Effector CD8-positive, alpha-beta T cell (primary cell): ENCODE data around the gene SGK2.

Experiments used
- DNase-seq: peaks from one replicate; lab custom pipeline; 2025; lab: John Stamatoyannopoulos, UW

Gene SGK2

DNA sequence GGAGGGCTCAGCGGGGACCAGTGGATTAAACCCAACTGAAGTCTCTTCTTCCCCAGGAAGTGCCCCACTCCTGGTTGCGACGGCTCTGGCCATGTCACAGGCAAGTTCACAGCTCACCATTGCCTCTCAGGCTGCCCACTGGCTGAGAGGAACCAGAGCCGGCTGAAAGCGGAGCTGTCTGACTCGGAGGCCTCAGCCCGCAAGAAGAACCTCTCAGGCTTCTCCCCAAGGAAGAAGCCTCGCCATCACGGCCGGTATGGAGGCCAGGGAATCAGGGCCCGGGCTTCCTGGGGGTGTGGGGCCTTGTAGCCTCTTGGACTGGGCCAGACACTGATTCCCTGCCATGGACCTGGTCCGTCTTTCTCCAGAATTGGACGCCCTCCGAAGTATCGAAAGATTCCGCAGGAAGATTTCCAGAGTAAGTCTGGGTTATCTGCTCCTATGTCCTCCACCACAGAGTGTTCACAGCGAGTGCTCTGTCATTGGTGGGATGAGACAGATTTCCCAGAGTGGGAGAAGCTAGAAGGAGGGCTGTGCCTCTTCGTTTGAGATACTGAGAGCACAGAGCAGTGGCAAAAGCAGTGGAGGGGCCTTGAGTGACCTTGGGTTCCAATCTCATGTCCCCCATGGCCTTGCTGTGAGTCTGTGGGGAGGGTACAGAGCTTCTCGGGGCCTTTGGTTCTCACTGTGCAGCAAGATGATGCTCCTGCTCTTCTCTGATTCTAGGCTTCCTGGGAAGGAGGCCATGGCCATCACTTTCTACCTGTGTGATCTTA, 22.6 kb upstream of the SGK2 start:
- no peak for DNase-seq

DNA sequence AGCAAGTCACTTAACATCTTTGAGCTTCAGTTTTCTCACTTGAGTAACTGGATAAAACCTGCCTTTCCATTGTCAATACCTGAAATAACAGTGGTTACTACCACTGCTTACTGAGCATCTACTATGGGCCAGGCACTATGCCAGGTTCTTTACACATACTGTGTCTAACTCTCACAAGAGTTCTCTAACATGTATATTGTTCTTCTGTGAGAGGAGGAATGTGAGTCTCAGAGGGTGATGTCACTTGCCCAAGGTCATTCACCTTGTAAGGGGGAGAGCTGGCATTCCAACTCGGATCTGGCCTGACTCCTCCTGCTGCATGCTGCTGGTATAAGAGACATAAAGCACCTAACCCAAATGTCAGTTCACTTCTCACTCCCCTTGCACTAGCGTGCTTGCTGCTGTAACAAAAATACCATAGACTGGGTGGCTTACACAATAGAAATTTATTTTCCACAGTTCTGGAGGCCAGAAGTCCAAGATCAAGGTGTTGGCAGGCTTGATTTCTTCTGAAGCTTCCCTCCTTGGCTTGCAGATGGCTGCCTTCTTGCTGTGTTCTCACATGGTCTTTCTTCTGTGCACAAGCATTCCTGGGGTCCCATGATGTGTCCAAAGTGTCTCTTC, 21.9 kb upstream of the SGK2 start:
- no peak for DNase-seq

DNA sequence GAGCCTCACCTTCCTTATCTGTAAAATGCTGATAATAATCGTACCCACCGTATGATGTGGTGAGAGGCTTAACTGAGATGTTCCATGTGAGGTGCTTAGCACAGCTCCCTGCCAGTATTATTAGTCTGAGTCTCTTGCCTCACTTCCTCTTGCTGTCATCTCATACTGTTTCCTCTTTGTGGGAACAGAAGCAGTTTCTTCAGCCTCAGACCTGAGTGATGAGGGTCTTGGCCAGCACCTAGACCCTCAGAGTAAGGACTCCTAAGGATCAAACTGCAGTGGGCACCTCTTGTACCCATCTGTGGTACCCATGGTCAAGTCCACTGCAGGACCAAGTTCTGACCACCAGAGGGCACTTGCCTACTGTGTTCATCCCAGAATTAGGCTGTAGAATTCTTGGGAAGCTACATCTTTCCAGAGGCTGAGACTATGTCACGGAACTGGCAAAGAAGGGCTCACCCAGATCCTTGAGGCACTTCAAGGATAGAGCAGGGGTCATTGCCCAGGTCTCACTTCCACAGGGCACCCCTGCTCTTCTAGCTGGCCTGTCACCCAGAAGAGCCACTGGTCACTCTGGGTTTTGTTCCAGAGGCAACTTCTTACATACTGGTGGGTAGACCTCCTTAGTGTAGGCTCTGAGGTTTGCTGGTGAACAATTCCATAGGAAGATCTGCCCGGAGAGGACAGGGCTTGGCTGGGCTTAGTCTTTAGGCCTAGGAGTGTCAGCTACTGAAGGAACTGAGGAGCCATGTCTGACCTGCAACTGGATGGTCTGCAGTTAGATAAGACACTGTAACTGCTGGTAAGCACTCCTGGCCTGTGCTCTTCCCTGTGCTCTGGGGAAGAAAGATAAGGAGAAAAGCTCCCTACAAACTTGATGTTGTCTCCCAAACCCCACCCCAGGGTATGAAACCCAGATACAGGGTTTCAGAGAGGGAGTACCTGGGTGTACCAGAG, 20.6 kb upstream of the SGK2 start:
- DNase-seq: peak; percentile 8

DNA sequence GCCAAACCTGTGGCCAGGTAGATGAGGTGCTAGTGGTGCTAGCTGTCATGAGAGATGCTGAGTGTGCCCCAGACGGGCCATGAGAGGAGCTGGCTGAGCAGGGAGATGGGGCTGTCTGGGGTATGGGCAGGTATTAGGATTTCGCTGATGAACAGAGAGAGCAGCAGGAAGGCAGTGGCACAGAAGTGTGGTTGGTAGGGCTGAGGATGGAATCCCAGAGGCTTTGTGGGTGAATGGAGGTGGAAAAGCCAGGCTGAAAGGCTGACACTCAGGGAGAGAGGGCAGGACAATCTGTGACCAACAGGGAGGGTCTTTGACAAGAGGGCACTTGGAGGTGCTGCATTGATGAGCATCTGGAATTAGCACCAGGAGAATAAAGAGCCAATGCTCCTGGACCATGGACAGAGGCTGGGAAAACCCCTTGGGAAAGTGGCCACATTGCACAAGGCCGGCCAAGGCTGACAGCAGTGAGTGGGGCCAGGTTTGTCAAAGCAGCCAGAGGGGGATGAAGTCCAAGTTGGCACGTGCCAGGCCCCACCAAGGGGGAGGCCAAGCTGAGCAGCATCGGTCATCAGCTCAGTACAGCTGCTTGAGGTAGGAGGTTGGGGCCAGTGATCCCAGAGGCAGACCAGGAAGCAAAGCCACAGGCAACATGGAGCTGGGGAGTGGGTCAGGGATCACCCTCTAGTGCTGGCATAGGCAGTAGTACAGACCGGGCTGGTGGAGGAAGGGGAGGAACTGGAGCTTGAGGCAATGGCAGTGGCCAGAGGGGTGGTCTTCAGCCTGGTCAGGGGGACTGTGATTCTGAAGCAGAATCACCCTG, 19.7 kb upstream of the SGK2 start:
- no peak for DNase-seq

DNA sequence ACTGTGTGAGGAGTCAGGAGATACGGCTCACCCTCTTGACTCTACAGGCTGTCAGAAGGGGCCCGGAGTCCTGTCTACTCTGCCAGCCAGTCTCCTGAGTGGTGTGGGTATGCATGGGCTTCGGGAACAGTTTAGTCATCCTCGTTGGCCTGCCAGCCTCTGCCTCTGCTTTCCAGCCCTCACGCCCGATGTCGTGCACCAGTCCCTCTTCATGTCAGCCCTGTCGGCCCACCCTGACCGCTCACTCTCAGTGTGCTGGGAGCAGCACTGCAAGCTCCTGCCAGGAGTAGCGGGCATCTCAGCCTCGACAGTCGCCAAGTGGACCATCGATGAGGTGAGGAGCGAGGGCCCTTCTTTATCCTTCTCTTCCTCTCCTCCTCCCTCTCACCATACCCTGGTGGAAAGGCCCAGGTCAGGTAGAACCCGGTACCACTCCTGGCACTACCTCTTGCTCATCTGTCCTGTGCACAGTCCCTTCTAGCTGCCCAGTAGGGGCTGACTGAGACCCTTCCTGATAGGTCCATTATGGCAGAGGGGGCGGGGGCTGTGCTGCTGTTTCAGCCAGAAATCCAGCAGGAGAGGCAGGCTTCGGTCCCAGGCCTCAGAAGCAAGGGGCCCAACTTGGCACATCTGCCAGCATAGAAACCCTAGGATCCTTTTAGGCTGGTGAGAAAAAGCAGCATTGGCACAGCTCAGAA, 18.7 kb upstream of the SGK2 start:
- DNase-seq: no peak

DNA sequence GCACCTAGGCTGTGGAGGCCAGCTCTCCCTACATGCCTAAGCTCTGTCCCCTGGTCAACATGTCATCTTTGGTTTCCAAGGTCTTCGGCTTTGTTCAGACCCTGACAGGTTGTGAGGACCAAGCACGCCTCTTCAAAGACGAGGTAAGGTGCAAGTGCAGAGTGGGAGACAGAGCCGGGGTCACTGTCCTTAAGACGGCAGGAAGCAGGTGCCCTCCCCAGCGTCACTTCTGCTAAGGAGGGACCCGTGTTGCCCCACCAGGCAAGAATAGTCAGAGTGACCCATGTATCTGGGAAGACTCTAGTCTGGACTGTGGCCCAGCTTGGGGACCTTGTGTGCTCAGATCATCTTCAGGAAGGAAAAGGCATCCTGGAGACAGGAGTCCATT, 18.2 kb upstream of the SGK2 start:
- DNase-seq: no peak

DNA sequence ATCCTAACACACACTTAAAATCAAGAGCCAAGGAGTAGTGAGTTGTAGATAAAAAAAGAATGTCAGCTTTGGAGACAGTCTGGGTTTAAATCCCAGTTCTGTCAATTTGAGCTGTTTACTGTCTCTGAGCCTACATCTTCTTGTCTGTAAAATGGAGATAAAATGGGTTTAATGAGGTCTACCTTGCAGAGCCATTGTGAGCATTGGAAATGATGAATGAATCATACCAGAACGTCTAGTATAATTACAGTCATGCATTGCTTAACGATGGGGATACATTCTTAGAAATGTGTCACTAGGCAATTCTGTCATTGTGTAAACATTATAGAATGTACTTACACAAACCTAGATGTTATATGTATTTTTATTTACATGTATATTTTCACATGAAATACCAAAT, 17.6 kb upstream of the SGK2 start:
- no peak for DNase-seq

DNA sequence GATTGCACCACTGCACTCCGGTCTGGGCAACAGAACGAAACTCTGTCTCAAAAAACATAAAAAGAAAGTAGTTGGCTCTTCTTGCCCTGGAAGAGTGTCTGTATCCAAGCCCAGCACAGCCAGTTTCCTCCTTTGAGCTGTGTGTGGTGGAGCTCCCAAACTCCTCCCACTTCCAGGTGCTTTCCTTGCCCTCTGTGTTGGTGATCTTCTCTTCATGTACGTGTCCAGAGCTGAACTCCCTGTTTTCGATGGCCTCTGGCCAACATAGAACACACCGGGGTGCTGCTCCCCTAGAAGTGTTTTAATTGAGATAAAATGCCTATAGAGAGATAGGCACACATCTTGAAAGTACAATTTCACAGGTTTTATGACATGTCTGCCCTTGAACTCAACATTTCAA, 16.7 kb upstream of the SGK2 start:
- DNase-seq: no peak

DNA sequence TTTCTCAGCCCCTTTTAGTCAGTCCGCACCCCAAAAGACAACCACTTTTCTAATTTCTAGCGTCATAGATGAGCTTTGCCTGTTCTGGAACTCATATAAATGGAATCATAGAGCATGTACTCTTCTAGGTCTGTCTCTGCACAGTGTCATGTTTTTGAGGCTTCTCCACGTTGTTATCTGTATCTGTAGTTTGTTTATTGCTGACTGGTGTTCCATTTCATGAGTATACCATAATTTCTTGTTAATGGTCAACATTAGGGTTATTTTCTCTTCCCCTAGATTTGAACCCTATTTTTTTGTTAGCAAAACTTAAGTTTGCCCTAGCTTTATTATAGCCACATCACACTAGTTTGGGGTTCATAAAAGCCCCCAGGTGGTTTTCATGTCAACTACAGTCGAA, 16.2 kb upstream of the SGK2 start:
- DNase-seq: no peak

DNA sequence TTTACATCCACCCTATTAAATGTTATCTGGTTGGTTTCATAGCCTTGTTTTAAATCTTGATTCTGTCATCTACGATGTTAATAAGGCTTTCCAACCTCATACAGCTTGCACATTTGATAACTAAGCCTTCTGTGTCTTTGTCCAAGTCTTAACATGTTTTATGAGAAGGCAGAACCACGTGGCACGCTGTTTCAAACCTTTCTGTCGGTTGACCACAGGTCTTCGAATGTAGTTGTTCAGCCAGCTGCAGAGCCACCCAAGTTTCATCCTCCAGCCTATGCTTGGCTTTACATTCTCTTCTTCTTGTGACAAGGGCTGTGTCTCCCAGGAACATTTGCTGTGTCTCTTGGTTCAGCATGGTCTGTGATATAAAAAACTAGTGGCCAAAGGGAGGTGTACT, 15.7 kb upstream of the SGK2 start:
- no peak for DNase-seq

DNA sequence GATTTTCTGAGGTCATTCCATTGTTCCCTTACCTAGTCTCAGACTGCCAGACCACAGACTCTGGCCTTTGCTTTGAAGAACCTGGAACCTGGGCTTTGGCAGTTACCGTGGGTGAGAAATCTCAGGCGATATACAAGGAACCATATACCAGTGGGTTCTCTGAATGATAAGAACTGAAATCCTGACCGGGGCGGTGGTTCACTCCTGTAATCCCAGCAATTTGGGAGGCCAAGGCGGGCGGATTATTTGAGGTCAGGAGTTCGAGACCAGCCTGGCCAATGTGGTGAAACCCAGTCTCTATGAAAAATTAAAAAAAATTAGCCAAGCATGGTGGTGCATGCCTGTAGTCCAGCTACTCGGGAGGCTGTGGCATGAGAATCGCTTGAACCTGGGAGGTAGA, 14.3 kb upstream of the SGK2 start:
- DNase-seq: no peak

DNA sequence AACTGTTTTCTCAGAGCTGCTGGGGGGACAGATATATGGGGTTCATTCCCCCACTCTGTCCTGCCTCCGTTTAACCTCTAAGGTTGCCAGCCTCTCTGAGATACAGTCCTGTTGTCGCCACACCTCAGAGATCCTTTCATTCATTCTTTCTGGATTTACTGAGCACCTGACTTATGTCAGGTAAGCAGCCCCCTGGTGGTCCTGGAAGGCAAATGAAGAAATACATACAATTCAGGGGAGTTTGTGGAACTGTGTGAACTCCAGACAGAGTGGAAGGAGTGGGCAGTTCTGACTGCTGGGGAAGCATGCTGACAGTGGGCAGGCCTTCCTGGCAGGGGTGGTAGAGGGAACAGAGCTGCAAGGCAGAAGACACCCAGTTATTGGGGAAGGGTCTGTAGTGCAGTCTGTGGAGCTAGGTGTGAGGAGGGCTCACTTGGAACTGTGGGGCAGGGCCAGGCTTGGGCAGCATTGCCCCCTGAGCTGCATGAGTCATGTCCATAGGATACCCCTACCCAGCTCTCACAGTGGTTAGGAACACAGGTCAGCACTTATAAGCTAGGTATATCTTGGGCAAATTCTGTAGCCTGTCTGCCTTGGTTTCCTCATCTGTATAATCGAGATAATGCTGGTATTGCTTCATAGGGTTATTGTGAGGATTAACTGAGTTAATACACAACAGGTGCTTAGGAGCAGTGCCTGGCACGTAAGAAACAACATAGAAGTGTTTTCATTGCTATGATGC, 12.8 kb upstream of the SGK2 start:
- no peak for DNase-seq

DNA sequence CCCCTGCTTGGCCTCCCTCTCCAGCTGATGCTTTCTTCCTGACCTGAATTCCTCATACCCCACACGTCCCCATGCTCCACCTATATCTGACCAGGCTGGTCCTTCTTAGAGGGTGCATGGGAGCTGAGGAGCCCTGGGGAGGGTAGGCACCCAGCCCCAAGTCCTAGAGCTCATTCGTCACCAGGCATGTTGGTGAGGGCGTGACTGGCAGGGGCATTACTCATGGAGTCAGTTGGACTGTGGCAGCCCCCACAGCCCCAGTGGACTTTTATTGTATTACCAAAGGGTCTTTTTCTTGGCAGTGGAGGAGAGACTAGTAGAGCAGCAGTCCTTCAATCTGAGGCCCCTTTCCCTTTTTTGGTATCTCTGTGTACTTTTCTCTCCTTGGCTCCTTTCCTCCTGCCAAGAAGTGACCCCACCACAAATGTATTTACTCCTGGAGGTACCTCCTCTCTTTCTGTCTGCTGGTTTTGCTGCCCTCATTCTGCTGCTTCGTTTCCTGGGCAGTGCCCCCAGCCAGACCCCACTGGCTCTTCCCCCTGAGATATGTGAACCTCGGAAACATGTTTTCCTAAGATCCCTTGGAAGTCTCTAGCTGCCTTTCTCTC, 10.4 kb upstream of the SGK2 start:
- DNase-seq: no peak

DNA sequence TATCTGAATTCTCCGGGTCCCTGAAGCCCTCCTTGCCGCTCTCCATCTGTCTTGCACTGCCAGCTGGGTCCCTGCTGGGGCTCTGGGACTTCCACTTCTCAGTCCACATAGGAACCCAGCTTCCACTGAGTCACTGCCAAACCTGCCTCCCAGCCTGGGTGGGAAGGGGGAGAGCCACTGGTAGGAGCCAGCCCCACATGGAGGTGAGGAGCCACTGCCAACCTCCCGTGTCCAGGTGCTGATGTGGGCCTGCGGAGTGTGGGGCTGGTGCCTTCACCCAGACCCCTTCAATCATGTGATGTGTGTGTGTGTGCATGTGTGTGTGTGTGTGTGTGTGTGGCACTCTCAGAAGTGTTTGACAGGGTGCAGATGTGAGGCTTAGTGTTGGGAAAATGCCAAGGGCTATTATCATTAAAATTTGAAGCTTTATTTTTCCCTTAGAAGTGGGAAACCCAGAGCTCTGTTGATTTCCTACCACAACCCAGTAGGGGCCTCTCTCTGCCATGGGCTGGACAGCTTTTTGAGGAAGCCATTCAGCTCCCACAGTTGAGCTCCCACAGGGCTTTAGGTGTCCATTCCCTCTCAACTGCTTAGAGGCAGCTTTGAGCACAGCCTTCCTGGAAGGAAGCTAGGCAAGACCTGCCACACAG, 9.3 kb upstream of the SGK2 start:
- no peak for DNase-seq

DNA sequence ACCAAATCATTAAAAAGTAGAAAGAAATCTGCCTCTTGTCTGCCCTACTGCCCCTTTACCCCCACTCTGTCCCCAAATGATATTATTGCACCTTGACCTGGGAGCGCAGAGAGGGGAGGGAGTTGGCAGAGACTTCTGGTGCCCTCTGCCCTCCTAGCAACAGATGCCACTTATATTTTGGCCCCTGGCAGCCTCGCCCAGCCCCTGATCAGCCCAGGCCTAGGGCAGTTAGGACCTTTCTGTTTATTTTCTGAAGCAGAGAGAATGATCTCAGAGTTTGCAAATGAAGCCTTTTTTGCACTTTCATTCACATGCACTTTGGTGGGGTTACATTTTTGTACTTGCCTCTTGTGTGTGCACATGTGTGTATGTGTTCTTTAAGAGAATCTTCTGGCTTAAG, 8.4 kb upstream of the SGK2 start:
- DNase-seq: no peak

DNA sequence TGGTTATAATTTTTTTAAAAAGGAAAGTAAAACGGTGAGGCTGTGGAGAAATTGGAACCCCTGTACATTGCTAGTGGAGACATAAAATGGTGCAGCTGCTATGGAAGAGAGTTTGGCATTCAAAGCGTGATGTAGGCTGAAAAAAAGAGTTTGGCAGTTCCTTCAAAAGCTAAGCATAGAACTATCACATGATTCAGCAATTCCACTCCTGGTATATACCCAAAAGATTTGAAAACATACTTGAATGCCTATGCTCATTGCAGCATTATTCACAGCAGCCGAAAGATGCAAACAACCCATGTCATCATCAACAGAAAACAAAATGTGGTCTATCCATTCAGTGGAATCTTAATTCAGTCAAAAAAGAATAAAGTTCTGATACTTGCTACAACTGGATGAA, 4.5 kb upstream of the SGK2 start:
- DNase-seq: no peak

DNA sequence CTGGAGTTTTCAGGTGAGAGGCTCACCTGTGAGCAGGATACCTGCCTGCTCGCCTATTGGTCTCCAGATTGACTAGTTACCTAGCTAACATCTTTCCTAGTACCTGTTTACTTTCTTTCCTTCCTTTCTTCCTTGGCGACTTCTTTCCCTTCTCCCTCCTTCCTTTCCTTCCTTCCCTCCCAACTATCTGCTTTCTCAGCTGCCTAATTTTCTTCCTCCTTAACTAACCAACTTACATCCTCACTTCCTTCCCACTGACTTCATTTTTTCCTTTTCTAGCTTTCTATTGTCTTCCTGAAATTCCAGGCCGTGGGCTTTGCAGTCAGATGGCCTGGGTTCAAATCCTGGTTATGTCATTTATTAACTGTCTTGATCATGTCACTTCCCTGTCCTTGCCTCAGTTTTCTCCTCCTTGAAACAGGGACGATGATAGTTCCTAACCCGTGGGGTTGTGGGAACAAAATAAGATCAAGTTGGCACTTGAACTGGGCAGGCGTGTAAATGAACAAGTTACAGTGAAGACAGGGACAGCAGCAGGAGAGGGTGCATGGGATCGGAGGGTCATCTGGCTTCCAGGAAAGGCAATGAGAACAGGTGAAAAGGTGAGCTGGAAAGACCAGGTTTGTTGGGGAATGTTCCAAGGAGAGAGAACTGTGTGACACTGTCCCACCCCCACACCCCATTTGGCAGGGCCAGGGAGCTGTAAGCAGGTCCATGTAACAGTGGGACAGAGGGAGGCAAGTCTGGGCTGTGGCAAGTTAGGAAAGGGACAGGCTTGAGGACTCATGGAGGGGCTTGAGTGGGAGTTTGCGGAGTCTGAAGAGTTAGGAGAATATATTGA, 540 bp downstream of the SGK2 start:
- DNase-seq: no peak

DNA sequence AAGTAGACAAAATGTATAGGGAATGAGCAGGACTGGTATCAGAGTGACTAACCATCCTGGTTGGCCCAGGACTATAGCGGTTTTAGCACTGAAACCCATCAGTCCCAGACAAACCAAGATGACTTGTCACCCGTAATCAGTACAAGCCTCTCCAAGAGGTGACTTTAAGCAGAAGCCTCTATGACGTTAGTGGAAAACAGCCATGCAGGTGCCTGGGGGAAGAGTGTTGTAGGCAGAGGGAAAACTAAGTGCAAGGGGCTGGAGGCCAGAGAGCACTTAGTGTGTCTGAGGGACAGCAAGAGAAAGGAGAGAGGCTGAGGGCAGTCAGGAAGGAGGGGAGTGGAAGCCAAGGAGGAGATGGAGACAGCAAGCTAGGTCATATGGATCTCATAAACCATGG, 2.1 kb downstream of the SGK2 start:
- DNase-seq: no peak

DNA sequence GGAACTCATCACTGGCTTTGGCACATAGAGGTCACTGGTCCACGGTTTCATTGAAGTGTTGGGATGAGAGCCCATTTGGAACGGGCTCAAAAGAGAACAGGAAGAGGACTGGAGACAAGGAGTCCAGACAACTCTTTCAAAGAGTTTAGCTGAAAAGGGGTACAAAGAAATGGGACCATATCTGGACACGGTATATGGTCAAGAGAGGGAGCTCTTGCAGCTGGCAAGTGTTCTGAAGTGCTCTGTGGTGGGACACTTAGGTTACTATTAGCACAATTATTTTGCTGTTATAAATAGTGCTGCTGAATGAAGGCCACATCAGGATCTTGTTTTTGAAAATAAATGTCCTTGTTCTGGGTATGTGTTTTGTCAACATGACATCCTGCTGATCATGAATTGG, 4.6 kb downstream of the SGK2 start:
- no peak for DNase-seq
